ENCODE results near the gene EMX2. TPM values are rescaled to one million over a fixed set of nuclear protein-coding genes. Genes with fewer than 3 reads are reported as not detected.
A peak's percentile ranks its signal among the peaks of the same experiment; 100 is the strongest.

EMX2 gene
- total RNA-seq, 1 donor from 2014 or later = 0.74 TPM

DNA sequence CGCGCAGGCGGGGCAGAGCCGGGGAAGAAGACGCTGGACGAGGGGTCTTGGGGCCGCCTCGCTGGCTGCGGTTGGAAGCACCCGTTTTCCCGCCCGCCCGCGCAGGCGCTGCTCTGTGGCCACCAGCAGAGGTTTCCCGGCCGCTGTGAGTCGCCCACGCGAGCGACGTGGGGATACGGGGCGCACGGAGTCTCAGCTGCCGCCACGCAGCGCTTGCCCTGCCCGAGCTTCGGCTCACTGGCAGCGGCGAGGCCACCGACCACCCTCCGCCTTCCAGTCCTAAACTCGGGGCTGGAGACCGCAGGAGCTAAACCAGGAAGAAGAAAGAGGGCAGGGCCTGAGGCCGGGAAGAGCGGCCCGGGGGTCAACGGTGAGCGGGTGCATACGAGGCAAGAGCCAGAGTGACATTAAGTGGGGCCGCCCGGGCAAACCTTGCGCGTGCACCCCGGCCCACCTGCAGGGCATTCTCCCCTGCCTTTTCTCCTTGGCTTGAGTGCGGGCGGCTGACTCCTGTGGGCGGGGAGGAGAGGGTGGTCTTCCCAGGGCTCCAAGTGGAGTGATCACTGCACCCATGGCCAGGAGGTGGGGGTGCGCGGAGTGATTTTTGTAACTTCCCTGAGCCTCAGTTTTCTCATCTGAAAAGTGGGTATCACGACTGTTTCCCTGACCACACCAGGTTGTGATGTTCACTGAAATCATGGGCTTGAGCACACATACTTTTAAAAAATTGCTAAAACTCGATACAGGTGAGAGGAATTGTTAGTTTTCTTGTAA is 7.1 kb upstream of the EMX2 start:
- H3K36me3 ChIP-seq = no peaks in the 10 kb centered on the region
- H3K4me1 ChIP-seq = peaks cover 41% of the 10 kb centered on the region
- H3K9me3 ChIP-seq = no peaks in the 10 kb centered on the region
- TF ChIP-seq POLR2AphosphoS5 (IDR thresholded peaks at IDR 0.05; ENCODE audit: insufficient read depth in 1 of 2, low read depth in 1 of 2) (no peak), POLR2A (IDR thresholded peaks at IDR 0.05) (no peak)
- TF ChIP-seq, protein P1, sequence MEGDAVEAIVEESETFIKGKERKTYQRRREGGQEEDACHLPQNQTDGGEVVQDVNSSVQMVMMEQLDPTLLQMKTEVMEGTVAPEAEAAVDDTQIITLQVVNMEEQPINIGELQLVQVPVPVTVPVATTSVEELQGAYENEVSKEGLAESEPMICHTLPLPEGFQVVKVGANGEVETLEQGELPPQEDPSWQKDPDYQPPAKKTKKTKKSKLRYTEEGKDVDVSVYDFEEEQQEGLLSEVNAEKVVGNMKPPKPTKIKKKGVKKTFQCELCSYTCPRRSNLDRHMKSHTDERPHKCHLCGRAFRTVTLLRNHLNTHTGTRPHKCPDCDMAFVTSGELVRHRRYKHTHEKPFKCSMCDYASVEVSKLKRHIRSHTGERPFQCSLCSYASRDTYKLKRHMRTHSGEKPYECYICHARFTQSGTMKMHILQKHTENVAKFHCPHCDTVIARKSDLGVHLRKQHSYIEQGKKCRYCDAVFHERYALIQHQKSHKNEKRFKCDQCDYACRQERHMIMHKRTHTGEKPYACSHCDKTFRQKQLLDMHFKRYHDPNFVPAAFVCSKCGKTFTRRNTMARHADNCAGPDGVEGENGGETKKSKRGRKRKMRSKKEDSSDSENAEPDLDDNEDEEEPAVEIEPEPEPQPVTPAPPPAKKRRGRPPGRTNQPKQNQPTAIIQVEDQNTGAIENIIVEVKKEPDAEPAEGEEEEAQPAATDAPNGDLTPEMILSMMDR (IDR thresholded peaks at IDR 0.05) = no peak
- intact Hi-C loops (cut with DNase I) = loop anchor here (10.0 kb wide), 1 partner anchor 709 kb away; no protein-coding TSS in a partner anchor
- peak overlapping the region; percentile 66 for H3K27ac ChIP-seq
- peaks cover 3% of the 10 kb centered on the region for H3K27me3 ChIP-seq
- peak overlapping the region; percentile 30 to 35 for H3K4me3 ChIP-seq
- DNase-seq (ENCODE audit: extremely low spot score in 2 of 2) = no peak

- Histone ChIP-seq H3K36me3 (no peaks in the 10 kb centered on the region), H3K9me3 (no peaks in the 10 kb centered on the region), H3K4me1 (peaks cover 41% of the 10 kb centered on the region), H3K4me3 (no peak overlapping the region), H3K27me3 (peaks cover 3% of the 10 kb centered on the region), H3K27ac (peak overlapping the region; percentile 66)
- DNase-seq (ENCODE audit: extremely low spot score in 2 of 2) = no peak
- TF ChIP-seq POLR2AphosphoS5 (IDR thresholded peaks at IDR 0.05; ENCODE audit: insufficient read depth in 1 of 2, low read depth in 1 of 2) (no peak), POLR2A (IDR thresholded peaks at IDR 0.05) (no peak)
- TF ChIP-seq, protein P1 (IDR thresholded peaks at IDR 0.05) = no peak
- intact Hi-C loops (cut with DNase I) = loop anchor here (10.0 kb wide), 1 partner anchor 709 kb away; no protein-coding TSS in a partner anchor
Measured at GRCh38 chr10:117536072-117536865, 6.3 kb upstream of the EMX2 start.

GRCh38 chr10:117536866-117537435 is 5.6 kb upstream of the EMX2 start:
- H3K27ac ChIP-seq = peak overlapping the region; percentile 66
- DNase-seq (ENCODE audit: extremely low spot score in 2 of 2) = no peak
- intact Hi-C loops (cut with DNase I) = loop anchor here (10.0 kb wide), 1 partner anchor 708 kb away; no protein-coding TSS in a partner anchor

GRCh38 chr10:117537436-117537903 is 5.1 kb upstream of the EMX2 start:
- H3K27me3 ChIP-seq = peaks cover 7% of the 10 kb centered on the region
- H3K27ac ChIP-seq = peak overlapping the region; percentile 61
- H3K4me3 ChIP-seq = peak overlapping the region in 1 of 2 donors; percentile 14
- no peak for DNase-seq (ENCODE audit: extremely low spot score in 2 of 2)
- H3K36me3 ChIP-seq = no peaks in the 10 kb centered on the region
- no peaks in the 10 kb centered on the region for H3K9me3 ChIP-seq
- intact Hi-C loops (cut with DNase I) = loop anchor here (10.0 kb wide), 1 partner anchor 707 kb away; no protein-coding TSS in a partner anchor
- TF ChIP-seq, protein P1 (IDR thresholded peaks at IDR 0.05) = peak; percentile 7 to 64 (median 45)
- no peak for TF ChIP-seq POLR2AphosphoS5 (IDR thresholded peaks at IDR 0.05; ENCODE audit: insufficient read depth in 1 of 2, low read depth in 1 of 2)
- H3K4me1 ChIP-seq = peaks cover 50% of the 10 kb centered on the region

More at GRCh38 chr10:117536866-117537435, 5.6 kb upstream of the EMX2 start:
- Histone ChIP-seq H3K36me3 (no peaks in the 10 kb centered on the region), H3K27me3 (peaks cover 6% of the 10 kb centered on the region), H3K9me3 (no peaks in the 10 kb centered on the region), H3K4me3 (no peak overlapping the region), H3K4me1 (peaks cover 45% of the 10 kb centered on the region)
- TF ChIP-seq, protein P1 (IDR thresholded peaks at IDR 0.05) = no peak
- TF ChIP-seq POLR2A (IDR thresholded peaks at IDR 0.05) (no peak), POLR2AphosphoS5 (IDR thresholded peaks at IDR 0.05; ENCODE audit: insufficient read depth in 1 of 2, low read depth in 1 of 2) (no peak)

Measured in vagina (tissue), 2 donors.